NCI-H128 (cell line): Measurements from ENCODE around the gene ANKRD40CL.
"Not testable (repeated sequence)": the region's sequence is repeated elsewhere in the genome, so short reads cannot be mapped to it uniquely, and the experiment has no call there.

Experiments used
- DNase-seq: peaks from one replicate; lab custom pipeline; 2025; ENCODE audit not compliant: unreplicated experiment; lab: John Stamatoyannopoulos, UW

ANKRD40CL gene, protein sequence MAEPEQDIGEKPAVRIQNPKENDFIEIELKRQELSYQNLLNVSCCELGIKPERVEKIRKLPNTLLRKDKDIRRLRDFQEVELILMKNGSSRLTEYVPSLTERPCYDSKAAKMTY

DNA sequence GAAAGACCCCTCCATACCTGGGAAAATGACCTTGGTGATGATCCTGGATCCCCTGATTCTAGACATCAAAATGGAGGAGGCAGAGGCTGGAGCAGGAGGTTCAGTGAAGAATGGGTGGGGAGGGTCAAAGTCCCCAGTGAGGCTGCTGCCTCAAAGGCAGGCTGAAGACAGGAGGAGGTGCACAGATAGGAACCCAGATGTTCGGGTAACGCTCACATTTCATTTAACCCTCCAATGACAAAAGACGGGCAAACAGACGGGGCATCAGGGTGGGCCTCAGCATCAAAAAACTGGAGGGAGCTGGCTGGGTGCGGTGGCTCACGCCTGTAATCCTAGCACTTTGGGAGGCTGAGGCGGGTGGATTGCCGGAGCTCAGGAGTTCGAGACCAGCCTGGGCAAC is at the start of gene ANKRD40CL:
TSS of gene ANKRD40CL (minus strand) at position 73 of the 400 bp plus-strand sequence. CDS start 605 bp downstream, outside the sequence.
- DNase-seq, result no peak

DNA sequence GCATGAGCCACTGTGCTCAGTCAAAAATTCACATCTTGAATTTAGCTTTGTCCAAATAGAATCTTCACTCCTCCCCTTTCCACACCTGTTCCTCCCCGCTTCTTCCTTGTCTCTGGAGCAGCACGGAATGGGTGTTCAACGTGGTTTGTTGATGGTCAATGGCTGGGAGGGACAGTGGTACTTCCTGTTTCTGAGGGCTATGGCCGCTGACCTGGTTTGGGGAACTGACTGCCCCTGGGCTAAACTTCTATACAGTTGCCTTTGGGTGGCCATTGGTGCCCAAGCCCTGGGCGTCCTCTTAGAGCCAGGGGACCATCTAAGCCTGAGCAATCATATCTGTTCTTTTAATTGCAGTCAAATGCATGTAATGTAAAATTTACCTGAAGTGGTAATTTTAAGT is 49.0 kb upstream of the ANKRD40CL start:
- DNase-seq, result no peak

- no peak for DNase-seq
These were observed 48.1 kb upstream of the ANKRD40CL start for GRCh38 chr17:50815400-50815799.

GRCh38 chr17:50813583-50813982 is 46.3 kb upstream of the ANKRD40CL start:
- no peak for DNase-seq

DNA sequence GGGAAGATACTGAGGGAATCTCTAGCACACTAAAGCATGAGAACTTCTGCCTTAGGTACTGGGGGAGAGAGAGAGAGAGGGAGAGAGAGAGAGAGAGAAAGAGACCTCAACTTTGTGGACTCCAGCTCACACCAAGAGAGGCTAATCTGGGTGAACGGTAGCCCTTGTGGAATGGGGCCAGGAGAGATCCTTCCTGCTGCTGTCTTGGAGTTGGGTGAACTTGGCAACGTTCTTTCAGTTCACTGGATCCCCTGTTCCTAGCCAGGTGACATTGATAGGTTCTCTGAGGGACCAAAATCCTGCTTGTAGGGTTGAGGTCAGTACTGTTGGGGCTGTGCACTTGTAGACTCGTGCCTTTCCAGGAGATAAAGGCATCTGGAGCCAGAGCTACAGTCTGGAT is 41.6 kb upstream of the ANKRD40CL start:
- no peak for DNase-seq

GRCh38 chr17:50808413-50808812 is 41.1 kb upstream of the ANKRD40CL start:
- DNase-seq, result no peak

GRCh38 chr17:50807675-50808074 is 40.4 kb upstream of the ANKRD40CL start:
- DNase-seq, result no peak

DNA sequence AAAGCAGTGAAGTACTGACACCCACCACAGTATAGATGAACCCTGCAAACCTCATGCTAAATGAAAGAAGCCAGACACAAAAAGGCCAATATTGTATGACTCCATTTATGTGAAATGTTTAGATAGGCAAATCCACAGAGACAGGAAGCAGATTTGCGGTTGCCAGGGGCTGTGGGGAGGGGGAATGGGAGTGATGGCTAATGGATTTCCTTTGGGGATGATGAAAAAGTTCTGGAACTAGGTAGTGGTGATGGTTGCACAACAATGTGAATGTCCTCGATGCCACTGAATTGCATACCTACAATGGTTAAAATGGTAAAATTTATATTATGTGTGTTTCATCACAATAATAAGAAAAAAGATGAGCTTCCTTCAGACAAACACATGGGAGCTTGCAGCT is 39.7 kb upstream of the ANKRD40CL start:
- DNase-seq, result no peak

GRCh38 chr17:50806141-50806643 is 38.9 kb upstream of the ANKRD40CL start:
- DNase-seq, result no peak

GRCh38 chr17:50805486-50805885 is 38.2 kb upstream of the ANKRD40CL start:
- DNase-seq, result no peak

GRCh38 chr17:50804749-50805475 is 37.6 kb upstream of the ANKRD40CL start:
- DNase-seq, result not testable (repeated sequence)

DNA sequence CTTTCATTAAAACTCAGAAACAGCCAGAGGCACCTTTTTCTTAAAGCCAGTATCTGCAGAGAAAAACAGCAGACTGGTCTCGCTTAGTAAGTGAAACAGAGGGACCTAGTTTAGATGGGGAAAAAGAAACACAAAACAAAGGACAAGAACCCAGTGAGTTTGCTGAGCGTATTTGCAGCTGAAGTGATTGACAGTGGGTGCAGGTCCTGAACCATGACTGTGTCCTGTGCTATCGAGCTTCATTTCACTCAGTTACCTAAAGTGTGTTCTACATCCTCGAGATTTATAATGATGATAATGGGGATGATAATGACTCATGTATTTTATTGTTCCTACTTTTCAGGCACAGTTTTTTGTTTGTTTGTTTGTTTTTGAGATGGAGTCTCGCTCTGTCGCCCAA is 36.4 kb upstream of the ANKRD40CL start:
- no peak for DNase-seq

DNA sequence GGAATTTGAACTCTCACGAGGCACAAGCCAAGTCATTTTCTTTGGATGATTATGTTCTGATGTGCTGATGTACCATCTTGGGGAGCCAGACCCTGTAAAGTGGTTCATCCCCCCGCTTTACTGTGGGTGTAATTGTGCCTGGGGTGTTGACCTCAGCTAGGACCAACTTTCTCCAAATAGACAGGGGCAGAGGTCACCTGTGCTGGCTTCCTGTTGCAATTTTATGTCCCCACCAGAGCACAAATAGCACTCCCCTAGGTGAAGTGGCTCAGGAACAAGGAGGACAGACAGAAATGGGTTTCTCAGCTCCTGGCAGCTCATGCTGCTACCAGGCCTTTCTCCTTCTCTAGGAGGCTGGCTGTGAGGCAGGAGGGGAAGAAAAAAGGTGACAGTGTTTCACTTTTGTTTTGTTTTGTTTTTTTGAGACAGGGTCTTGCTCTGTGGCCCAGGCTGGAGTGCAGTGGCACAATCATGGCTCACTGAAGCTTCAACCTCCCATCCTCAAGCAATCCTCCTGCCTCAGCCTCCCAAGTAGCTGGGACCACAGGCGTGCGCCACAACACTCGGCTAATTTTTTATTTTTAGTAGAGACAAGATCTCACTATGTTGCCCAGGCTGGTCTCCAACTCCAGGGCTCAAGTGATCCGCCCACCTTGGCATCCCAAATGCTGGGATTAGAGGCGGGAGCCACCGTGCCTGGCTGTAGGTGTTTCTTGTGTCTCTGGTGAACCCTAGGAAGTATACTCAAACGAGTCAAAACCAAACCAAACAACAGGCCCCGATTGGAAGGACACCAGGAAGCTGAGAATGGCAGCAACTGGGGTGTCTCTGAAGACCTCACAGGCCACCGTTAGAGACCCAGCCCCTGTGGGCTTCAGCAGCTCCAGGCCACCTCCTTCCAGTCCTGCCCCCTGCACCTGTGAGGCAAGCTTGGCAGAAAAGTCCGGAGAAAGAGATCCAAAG is 35.6 kb upstream of the ANKRD40CL start:
- DNase-seq, result no peak

GRCh38 chr17:50800196-50800700 is 32.9 kb upstream of the ANKRD40CL start:
- no peak for DNase-seq

DNA sequence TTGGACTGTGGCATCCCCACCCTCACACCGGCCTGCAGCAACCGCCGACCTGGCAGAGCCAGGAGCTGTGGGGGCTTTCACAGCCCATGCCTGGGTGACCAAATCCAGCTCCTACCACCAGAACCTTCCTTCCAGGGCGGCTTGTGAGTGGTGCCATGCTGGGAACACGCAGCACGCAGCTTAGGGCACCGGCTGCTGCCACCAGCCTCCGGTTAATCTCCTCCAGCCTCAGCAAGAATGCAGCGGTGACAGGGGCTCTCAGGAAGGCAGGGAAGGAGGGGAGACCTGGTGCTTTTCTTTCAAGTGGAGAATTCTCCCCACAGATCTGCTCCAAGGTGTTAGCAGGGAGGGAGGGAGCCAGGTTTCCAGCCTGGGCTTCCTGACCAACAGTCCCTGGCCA is 32.3 kb upstream of the ANKRD40CL start:
- no peak for DNase-seq

GRCh38 chr17:50798424-50799288 is 31.3 kb upstream of the ANKRD40CL start:
- DNase-seq, result no peak

DNA sequence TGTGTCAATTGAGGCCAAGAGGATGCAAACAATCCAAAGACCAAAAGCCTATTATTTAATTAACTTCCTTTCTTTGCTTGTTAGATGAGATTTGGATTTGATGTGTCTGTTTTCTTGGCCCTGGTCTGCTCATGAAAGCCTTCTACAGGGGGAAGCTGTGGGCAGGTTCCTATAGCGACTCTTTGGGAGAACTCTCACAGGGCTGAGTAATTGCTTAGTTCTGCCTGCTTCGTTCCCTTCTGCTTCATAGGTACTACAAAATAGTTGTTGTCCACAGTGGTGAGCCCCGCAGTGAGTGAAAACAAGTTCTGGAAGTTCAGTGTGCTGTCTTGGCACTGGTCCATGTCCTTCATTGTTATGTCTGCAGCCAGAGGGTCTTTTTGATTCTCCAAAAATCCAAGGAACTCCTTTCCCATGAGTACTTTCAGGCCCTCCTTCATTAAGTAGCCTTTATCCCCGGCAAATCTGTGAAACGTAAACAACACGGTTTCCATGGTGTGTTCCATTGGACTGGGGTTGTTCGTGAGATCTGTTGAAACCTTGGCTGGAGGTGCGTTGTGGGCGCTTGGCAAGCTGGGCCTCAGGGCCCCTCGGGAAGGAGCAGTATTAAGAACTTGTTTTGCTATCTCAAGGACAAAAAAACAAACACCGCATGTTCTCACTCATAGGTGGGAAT is 30.0 kb upstream of the ANKRD40CL start:
- DNase-seq, result no peak

- DNase-seq, result no peak
These were observed 27.0 kb upstream of the ANKRD40CL start for GRCh38 chr17:50794361-50794760.

GRCh38 chr17:50793007-50793406 is 25.7 kb upstream of the ANKRD40CL start:
- no peak for DNase-seq

DNA sequence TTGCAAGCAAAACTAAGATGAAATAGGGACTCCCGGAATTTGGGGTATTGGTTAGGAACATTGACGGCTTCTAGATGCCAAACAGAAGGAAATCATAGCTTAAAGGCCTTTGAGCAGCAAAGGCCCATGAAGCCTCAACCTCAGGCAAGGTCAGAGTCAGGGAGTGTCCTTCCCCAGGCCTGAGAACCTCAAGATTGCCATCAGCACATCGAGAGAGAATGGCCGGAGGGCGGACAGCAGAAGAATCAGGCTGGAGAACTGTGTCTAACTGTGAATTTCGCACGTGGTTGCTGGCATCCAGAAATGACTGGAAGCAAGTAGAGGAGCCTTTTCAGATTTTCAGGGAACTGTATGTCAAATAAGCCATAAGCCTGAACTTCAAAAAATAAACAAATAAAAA is 24.8 kb upstream of the ANKRD40CL start:
- DNase-seq, result no peak
